Measurements from ENCODE around the gene USP36.

Gene USP36

DNA sequence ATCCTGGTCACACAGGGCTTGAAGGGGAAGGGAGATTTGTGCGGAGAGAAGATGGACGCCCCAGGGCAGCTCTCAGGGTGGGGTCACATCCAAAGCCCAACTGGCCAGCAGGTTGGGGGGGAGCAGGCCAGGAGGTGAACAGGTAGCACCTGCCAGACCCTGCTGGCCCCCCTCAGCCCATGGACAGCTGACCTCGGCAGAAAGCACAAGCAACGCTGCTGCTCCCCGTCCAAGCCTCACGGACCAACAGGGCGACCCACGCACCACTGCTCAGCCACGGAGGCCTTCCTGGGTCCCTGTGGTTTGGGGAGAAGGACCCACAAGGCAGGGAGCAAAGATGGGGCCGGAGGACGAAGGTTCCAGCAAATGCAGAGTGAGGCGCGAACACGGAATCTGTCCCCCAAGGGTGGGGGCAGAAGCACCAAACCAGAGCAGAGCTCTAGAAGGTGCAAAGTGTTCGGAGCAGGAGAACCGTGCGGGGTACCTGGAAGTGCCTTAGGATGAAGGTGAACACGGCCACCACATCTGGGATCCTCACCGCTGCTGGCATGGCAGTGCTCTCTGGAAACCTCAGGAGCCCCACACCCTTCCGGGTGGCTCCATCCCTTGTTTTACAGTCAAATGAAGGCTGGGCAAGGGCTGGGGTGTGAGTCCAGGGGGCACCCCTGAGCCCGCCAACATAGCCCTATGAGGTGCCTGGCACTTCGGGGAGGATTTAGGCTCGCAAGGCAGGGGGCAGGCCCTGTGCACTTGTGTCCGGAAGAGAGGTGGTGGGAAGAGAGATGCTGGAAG, 44.5 kb upstream of the USP36 start:
- CTCF ChIA-PET: interaction anchor here (3.3 kb wide), 1 partner anchor 20 kb away, joined by 13 read pairs; no protein-coding TSS in a partner anchor
- TF ChIP-seq, protein P1, sequence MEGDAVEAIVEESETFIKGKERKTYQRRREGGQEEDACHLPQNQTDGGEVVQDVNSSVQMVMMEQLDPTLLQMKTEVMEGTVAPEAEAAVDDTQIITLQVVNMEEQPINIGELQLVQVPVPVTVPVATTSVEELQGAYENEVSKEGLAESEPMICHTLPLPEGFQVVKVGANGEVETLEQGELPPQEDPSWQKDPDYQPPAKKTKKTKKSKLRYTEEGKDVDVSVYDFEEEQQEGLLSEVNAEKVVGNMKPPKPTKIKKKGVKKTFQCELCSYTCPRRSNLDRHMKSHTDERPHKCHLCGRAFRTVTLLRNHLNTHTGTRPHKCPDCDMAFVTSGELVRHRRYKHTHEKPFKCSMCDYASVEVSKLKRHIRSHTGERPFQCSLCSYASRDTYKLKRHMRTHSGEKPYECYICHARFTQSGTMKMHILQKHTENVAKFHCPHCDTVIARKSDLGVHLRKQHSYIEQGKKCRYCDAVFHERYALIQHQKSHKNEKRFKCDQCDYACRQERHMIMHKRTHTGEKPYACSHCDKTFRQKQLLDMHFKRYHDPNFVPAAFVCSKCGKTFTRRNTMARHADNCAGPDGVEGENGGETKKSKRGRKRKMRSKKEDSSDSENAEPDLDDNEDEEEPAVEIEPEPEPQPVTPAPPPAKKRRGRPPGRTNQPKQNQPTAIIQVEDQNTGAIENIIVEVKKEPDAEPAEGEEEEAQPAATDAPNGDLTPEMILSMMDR (IDR thresholded peaks at IDR 0.05; ENCODE audit: control extremely low read depth, extremely low read depth, low read depth, missing control alignments): no peak
- POLR2A ChIA-PET: no interaction called here
- no peak for DNase-seq (ENCODE audit: extremely low spot score)

DNA sequence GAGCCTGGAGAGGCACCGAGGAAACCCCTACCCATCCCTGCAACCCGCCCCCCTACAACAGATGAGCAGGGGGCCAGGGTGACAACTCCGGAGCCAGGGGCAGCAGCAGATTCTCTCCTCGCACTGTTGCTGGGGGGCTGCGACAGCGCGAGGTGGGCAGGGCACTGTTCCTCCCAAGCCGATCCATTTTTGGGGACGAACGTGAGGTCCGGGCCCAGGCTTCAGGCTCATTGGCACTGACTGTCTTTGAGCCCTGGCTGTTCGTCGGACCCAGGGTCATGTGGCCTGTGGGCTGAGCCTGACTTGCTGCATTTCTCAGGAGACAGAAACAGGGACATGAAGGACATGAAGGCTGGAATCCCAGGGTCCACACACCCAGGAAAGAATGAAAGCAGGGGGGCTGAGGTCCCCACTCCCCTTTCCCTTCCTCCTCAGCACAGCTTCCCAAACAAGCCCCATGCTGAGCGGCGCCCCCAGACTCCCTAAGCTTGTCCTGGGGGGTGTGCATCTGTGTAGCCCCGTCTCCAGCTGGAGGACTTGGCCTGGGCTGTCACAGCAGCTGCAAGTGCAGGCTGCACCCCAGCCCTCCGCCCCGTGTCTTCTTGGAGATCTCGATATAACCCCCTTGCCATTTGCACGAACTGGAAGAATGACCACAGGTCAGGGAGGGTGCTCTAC, 43.7 kb upstream of the USP36 start:
- ChIA-PET POLR2A (no interaction called here), CTCF (no interaction called here)
- TF ChIP-seq, protein P1 (IDR thresholded peaks at IDR 0.05; ENCODE audit: control extremely low read depth, extremely low read depth, low read depth, missing control alignments): no peak
- DNase-seq (ENCODE audit: extremely low spot score): no peak

DNA sequence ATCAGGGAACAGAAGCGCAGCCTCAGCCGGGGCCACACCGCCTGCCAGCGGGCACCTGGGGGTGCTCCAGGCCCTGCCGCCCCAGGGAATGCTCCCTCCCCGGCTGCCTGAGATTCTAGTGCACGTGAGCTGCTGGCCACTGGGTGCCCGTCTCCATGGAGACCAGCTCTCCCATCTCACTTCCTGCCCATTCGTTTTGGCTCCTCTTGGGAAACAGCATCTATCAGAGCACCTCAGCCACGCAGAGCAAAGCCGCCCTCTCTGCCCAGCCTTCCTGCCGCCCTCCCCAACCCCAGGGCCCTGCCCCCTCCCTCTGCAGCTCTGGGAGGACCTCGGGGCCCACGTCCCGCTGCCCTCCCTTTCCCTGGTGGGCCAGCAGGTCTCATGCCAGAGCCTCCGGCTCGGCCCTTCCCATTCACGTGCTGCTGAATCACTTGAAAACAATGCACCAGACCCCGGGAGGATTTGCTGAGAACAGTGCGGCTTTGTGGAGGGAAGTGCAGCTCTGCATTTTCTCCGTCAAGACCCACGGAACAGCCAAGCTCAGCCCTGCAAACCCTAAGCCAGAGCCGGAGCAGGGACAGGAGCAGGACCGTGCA, 43.0 kb upstream of the USP36 start:
- POLR2A ChIA-PET: no interaction called here
- DNase-seq (ENCODE audit: extremely low spot score): no peak
- CTCF ChIA-PET: no interaction called here
- TF ChIP-seq, protein P1 (IDR thresholded peaks at IDR 0.05; ENCODE audit: control extremely low read depth, extremely low read depth, low read depth, missing control alignments): no peak

DNA sequence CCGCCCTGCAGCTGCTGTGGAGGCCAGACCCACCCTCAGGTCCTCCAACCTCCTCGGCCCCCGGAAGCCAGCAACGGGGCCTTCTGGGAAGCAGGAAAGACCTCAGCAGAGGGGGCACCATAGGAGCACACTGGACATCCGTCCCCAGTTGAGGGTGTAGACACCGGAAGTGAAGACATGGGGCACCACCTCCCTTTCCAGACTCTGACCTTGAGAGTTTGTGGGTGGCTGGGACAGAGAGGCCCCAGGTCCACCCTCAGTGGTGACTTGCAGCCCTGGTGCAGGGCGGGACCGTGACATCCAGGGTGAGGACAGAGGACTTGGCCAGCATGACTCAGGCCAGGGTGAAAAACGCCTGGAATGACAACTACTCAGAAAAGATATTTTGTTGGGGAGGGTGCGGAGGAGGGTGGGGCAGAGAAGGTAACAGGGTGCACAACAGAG, 42.5 kb upstream of the USP36 start:
- TF ChIP-seq, protein P1 (IDR thresholded peaks at IDR 0.05; ENCODE audit: control extremely low read depth, extremely low read depth, low read depth, missing control alignments): no peak
- ChIA-PET POLR2A (no interaction called here), CTCF (no interaction called here)
- no peak for DNase-seq (ENCODE audit: extremely low spot score)

DNA sequence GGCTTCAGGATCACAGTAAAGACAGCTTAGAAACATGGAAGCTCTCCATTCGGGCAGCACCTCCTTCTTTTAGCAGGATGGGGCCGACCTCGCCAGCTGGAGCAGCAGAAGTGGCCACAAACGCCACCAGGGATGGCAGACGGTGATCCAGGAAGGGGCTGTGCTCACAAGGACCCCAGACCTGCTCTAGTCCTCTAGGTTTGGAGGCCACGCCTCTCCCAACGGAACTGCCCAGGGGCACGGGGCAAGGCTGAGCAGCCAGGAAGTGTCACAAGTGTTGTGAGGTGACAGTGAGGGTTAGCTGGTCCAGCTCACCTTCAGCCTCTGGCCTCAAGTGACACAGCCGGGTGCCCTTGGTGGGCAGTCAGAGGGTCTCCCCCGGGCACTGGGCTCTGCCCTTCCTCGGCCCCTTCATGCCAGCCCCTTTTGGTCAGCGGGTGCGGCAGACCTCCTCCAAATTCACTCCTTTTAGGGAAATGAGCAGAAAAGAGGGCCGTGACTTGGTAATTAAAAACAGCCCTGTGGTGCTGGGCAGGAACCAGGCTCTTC, 42.0 kb upstream of the USP36 start:
- ChIA-PET POLR2A (no interaction called here), CTCF (interaction anchor here (1.3 kb wide), 1 partner anchor 17 kb away, joined by 4 read pairs; no protein-coding TSS in a partner anchor)
- DNase-seq (ENCODE audit: extremely low spot score): no peak
- TF ChIP-seq, protein P1 (IDR thresholded peaks at IDR 0.05; ENCODE audit: control extremely low read depth, extremely low read depth, low read depth, missing control alignments): no peak

DNA sequence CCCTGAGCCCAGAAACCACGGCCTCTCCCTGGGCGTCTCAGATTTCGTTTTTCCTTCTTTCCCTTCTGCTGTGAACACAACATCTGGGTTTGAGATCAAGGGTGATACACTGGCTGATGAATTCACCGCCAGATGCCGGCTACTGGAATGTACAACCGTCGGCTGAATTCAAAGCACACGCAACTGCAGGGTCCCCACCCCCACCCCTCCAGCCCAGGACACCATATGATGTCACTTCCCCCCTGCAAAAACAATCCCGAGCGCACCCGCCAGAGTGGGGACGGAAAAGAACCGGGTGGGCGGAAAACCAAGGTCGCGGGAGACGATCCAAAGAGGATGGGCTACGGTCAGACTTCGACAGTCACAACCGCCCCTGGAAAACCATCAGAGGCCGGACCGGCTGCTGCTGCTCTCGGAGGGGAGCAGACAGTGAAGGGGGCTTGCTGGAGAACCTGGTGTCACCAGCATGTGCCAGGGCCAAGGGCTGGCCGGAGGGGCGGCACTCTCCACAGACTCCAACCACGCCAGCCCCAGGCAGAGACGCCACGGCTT, 39.1 kb upstream of the USP36 start:
- ChIA-PET POLR2A (no interaction called here), CTCF (interaction anchor here (1.3 to 6.3 kb wide), 2 partner anchors 14 to 19 kb away, joined by 4 to 34 read pairs; no protein-coding TSS in a partner anchor)
- TF ChIP-seq, protein P1 (IDR thresholded peaks at IDR 0.05; ENCODE audit: control extremely low read depth, extremely low read depth, low read depth, missing control alignments): no peak
- no peak for DNase-seq (ENCODE audit: extremely low spot score)

Data from GM10248 (cell line).